H9 (cell line): ENCODE data around the gene MROH2A. TPM values are rescaled to one million over a fixed set of nuclear protein-coding genes. Genes with fewer than 3 reads are reported as not detected.

ENCODE experiments used
- DNase-seq: peaks from one replicate; pipeline ENCODE4 v3.0.0-alpha.2; 2017
- H2AFZ ChIP-seq: one replicate; pipeline ENCODE4 v1.6.1; 2013; ENCODE audit warnings: mild to moderate bottlenecking, low read length, control low read depth, moderate library complexity
- H2AK5ac ChIP-seq: 2 replicates; pipeline ENCODE4 v1.6.1; 2013; ENCODE audit warnings: low read length, control low read depth, mixed read lengths; ENCODE audit not compliant: insufficient read length
- H2BK120ac ChIP-seq: one replicate; pipeline ENCODE4 v1.6.1; 2013; ENCODE audit warnings: low read depth, mild to moderate bottlenecking, low read length, control low read depth, inconsistent platforms; ENCODE audit not compliant: poor library complexity, severe bottlenecking
- H2BK12ac ChIP-seq: 2 replicates; pipeline ENCODE4 v1.6.1; 2013; ENCODE audit warnings: low read length, control low read depth, mixed read lengths, low read depth; ENCODE audit not compliant: insufficient read length
- H2BK15ac ChIP-seq: 2 replicates; pipeline ENCODE4 v1.6.1; 2013; ENCODE audit warnings: low read depth, low read length, control low read depth
- H2BK20ac ChIP-seq: one replicate; pipeline ENCODE4 v1.6.1; 2013; ENCODE audit warnings: low read depth, mild to moderate bottlenecking, low read length, control low read depth, inconsistent platforms; ENCODE audit not compliant: poor library complexity, severe bottlenecking
- H2BK5ac ChIP-seq: 2 replicates; pipeline ENCODE4 v1.6.1; 2013; ENCODE audit warnings: low read length, control low read depth, mixed read lengths; ENCODE audit not compliant: insufficient read length
- H3K14ac ChIP-seq: 2 replicates; pipeline ENCODE4 v1.6.1; 2013; ENCODE audit warnings: low read length, control low read depth; ENCODE audit not compliant: insufficient read depth
- H3K18ac ChIP-seq: 2 replicates; pipeline ENCODE4 v1.6.1; 2013; ENCODE audit warnings: low read depth, mild to moderate bottlenecking, mixed read lengths, low read length, control low read depth; ENCODE audit not compliant: insufficient read length
- H3K23ac ChIP-seq: 2 replicates; pipeline ENCODE4 v1.6.1; 2013; ENCODE audit warnings: low read length, control low read depth, mixed read lengths, low read depth; ENCODE audit not compliant: insufficient read length
- H3K23me2 ChIP-seq: 2 replicates; pipeline ENCODE4 v1.6.1; 2013; ENCODE audit warnings: low read depth, mild to moderate bottlenecking, mixed read lengths, low read length, control low read depth; ENCODE audit not compliant: insufficient read length, poor library complexity, severe bottlenecking
- H3K27ac ChIP-seq: 2 replicates; pipeline ENCODE4 v1.5.1; 2013; ENCODE audit warnings: low read length, control low read depth, mixed read lengths, low read depth; ENCODE audit not compliant: insufficient read length
- H3K27me3 ChIP-seq: 2 replicates; pipeline ENCODE4 v1.6.1; 2013; ENCODE audit warnings: low read length, control low read depth, inconsistent platforms; ENCODE audit not compliant: insufficient read depth
- H3K4ac ChIP-seq: 2 replicates; pipeline ENCODE4 v1.6.1; 2013; ENCODE audit warnings: low read depth, mild to moderate bottlenecking, control low read depth, inconsistent platforms, low read length, moderate library complexity
- H3K4me1 ChIP-seq: 2 replicates; pipeline ENCODE4 v1.6.1; 2013; ENCODE audit warnings: low read length, control low read depth, inconsistent platforms; ENCODE audit not compliant: insufficient read depth
- H3K4me2 ChIP-seq: 2 replicates; pipeline ENCODE4 v1.6.1; 2013; ENCODE audit warnings: low read length, control low read depth, mixed read lengths; ENCODE audit not compliant: insufficient read length, insufficient read depth
- H3K56ac ChIP-seq: 2 replicates; pipeline ENCODE4 v1.6.1; 2013; ENCODE audit warnings: low read depth, mild to moderate bottlenecking, mixed read lengths, low read length, control low read depth; ENCODE audit not compliant: insufficient read length
- H3K79me1 ChIP-seq: 2 replicates; pipeline ENCODE4 v1.6.1; 2013; ENCODE audit warnings: low read depth, mild to moderate bottlenecking, moderate library complexity, low read length, control low read depth, inconsistent platforms; ENCODE audit not compliant: insufficient read depth, poor library complexity, severe bottlenecking
- H3K79me2 ChIP-seq: 2 replicates; pipeline ENCODE4 v1.6.1; 2013; ENCODE audit warnings: low read length, control low read depth, inconsistent platforms; ENCODE audit not compliant: insufficient read depth
- H3K9ac ChIP-seq: 2 replicates; pipeline ENCODE4 v1.6.1; 2013; ENCODE audit warnings: low read length, control low read depth, mixed read lengths; ENCODE audit not compliant: insufficient read length; ENCODE audit errors: extremely low read depth
- H3K9me3 ChIP-seq: one replicate; pipeline ENCODE4 v1.6.1; 2013; ENCODE audit warnings: low read depth, low read length, inconsistent platforms; ENCODE audit not compliant: control insufficient read depth
- H3T11ph ChIP-seq: one replicate; pipeline ENCODE4 v1.6.1; 2013; ENCODE audit warnings: mild to moderate bottlenecking, low read length, control low read depth, inconsistent platforms
- H4K20me1 ChIP-seq: one replicate; pipeline ENCODE4 v1.6.1; 2013; ENCODE audit not compliant: control insufficient read depth, insufficient read length, insufficient read depth
- H4K5ac ChIP-seq: 2 replicates; pipeline ENCODE4 v1.6.1; 2013; ENCODE audit warnings: low read depth, mild to moderate bottlenecking, mixed read lengths, low read length, control low read depth; ENCODE audit not compliant: insufficient read length
- H4K8ac ChIP-seq: replicated peaks from 2 replicates; pipeline ENCODE4 v1.6.1; 2013; ENCODE audit warnings: low read length, control low read depth, mixed read lengths, low read depth; ENCODE audit not compliant: insufficient read length
- H4K91ac ChIP-seq: 2 replicates; pipeline ENCODE4 v1.6.1; 2013; ENCODE audit warnings: low read depth, mild to moderate bottlenecking, moderate library complexity, mixed read lengths, low read length, control low read depth; ENCODE audit not compliant: insufficient read length
- H3K27ac Mint-ChIP-seq, 3 experiments: 2 replicates in 2 of 3; 3 replicates in 1 of 3; pipeline ENCODE4 v1.8.0; 2020 to 2021; ENCODE audit warnings: mixed read lengths in 3 of 3, mild to moderate bottlenecking in 1 of 3, moderate library complexity in 1 of 3
- H3K27me3 Mint-ChIP-seq: 2 replicates; pipeline ENCODE4 v1.8.0; 2021; ENCODE audit warnings: low read depth, mild to moderate bottlenecking, moderate library complexity, mixed read lengths
- H3K36me3 Mint-ChIP-seq, 3 experiments: 2 replicates in 2 of 3; 3 replicates in 1 of 3; pipeline ENCODE4 v1.8.0; 2020 to 2021; ENCODE audit warnings: low read depth in 3 of 3, mixed read lengths in 3 of 3; ENCODE audit not compliant: insufficient read depth in 1 of 3
- H3K4me1 Mint-ChIP-seq, 2 experiments: 2 replicates each; pipeline ENCODE4 v1.8.0; 2020; ENCODE audit warnings: mixed read lengths in 2 of 2
- H3K4me3 Mint-ChIP-seq, 2 experiments: 2 replicates in 1 of 2; 3 replicates in 1 of 2; pipeline ENCODE4 v1.8.0; 2020 to 2021; ENCODE audit warnings: mild to moderate bottlenecking in 2 of 2, mixed read lengths in 2 of 2, moderate library complexity in 1 of 2
- H3K9me3 Mint-ChIP-seq, 2 experiments: 2 replicates in 1 of 2; 3 replicates in 1 of 2; pipeline ENCODE4 v1.8.0; 2020; ENCODE audit warnings: mild to moderate bottlenecking in 2 of 2, mixed read lengths in 2 of 2, moderate library complexity in 1 of 2
- WGBS: extraction: QIAGEN DNeasy Blood & Tissue Kit; methylation state at CpG from one replicate; pipeline ENCODE4 v1.1.7; 2013; ENCODE audit warnings: missing lambda C conversion rate, low lambda C conversion rate, mixed read lengths; ENCODE audit not compliant: insufficient read length; ENCODE audit errors: extremely low coverage; 5-methylcytosine and 5-hydroxymethylcytosine counted together
- total RNA-seq: library from RNA; stranded (reverse); gene quantifications from 2 replicates; pipeline ENCODE4 v1.2.1, GENCODE V29; 2021
- TF ChIP-seq, protein P1 (sequence below): fragments of 200-600 bp; sonication (generic); conservative IDR thresholded peaks from 3 replicates; pipeline ENCODE4 v1.8.0; 2021; ENCODE audit warnings: antibody characterized with exemption, mild to moderate bottlenecking

MROH2A gene
- total RNA-seq, 1 experiment from 2014 or later = not detected

GRCh38 chr2:233820774-233821105 is 42.6 kb downstream of the MROH2A start:
- no peak overlapping the region for H3K4me3 Mint-ChIP-seq

More at GRCh38 chr2:233820774-233821105, 42.6 kb downstream of the MROH2A start:
- Histone ChIP-seq H3K4ac (no peak overlapping the region), H4K5ac (no peak overlapping the region), H3K4me1 (no peaks in the 10 kb centered on the region), H3K56ac (no peak overlapping the region), H2AK5ac (no peak overlapping the region), H2BK12ac (no peak overlapping the region), H4K91ac (no peak overlapping the region), H3K23me2 (no peaks in the 10 kb centered on the region), H2BK5ac (no peak overlapping the region), H4K20me1 (no peaks in the 10 kb centered on the region), H3K23ac (no peak overlapping the region), H2AFZ (no peak overlapping the region), H2BK20ac (no peak overlapping the region), H3K4me2 (no peak overlapping the region), H3T11ph (no peak overlapping the region), H3K79me1 (no peaks in the 10 kb centered on the region), H4K8ac (no peak overlapping the region), H3K14ac (no peak overlapping the region), H3K27me3 (no peaks in the 10 kb centered on the region), H3K79me2 (no peaks in the 10 kb centered on the region), H2BK120ac (no peak overlapping the region), H3K9me3 (no peaks in the 10 kb centered on the region), H3K27ac (no peak overlapping the region), H2BK15ac (no peak overlapping the region), H3K9ac (no peak overlapping the region), H3K18ac (no peak overlapping the region)
- Mint-ChIP-seq H3K27ac (no peak overlapping the region), H3K9me3 (peaks cover 0 to 1% of the 10 kb centered on the region in 2 experiments; a peak in 3 of 5 replicates), H3K4me1 (no peaks in the 10 kb centered on the region; a peak in 1 of 4 replicates), H3K36me3 (no peaks in the 10 kb centered on the region), H3K27me3 (peaks cover 1% of the 10 kb centered on the region; the same call in 1 of the 2 replicates)
- WGBS = no CpG with 5 or more reads among the region's 6 CpGs
- DNase-seq = peak; percentile 17
- TF ChIP-seq, protein P1, sequence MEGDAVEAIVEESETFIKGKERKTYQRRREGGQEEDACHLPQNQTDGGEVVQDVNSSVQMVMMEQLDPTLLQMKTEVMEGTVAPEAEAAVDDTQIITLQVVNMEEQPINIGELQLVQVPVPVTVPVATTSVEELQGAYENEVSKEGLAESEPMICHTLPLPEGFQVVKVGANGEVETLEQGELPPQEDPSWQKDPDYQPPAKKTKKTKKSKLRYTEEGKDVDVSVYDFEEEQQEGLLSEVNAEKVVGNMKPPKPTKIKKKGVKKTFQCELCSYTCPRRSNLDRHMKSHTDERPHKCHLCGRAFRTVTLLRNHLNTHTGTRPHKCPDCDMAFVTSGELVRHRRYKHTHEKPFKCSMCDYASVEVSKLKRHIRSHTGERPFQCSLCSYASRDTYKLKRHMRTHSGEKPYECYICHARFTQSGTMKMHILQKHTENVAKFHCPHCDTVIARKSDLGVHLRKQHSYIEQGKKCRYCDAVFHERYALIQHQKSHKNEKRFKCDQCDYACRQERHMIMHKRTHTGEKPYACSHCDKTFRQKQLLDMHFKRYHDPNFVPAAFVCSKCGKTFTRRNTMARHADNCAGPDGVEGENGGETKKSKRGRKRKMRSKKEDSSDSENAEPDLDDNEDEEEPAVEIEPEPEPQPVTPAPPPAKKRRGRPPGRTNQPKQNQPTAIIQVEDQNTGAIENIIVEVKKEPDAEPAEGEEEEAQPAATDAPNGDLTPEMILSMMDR = no peak
